ENCODE data around the gene FHL1.
"Not testable (repeated sequence)": the region's sequence is repeated elsewhere in the genome, so short reads cannot be mapped to it uniquely, and the experiment has no call there.

The FHL1 gene

GRCh38 chrX:136209016-136209738 lies 61.8 kb downstream of the FHL1 start:
- no peak for DNase-seq (ENCODE audit: low read depth)

- DNase-seq (ENCODE audit: low read depth): no peak
Observed at GRCh38 chrX:136209751-136210150, 62.4 kb downstream of the FHL1 start.

GRCh38 chrX:136210243-136210642 lies 62.9 kb downstream of the FHL1 start:
- no peak for DNase-seq (ENCODE audit: low read depth)

GRCh38 chrX:136210806-136211205 lies 63.5 kb downstream of the FHL1 start:
- no peak for DNase-seq (ENCODE audit: low read depth)

- no peak for DNase-seq (ENCODE audit: low read depth)
Observed at GRCh38 chrX:136211766-136212556, 64.6 kb downstream of the FHL1 start.

GRCh38 chrX:136212557-136213111 lies 65.3 kb downstream of the FHL1 start:
- DNase-seq (ENCODE audit: low read depth): no peak

GRCh38 chrX:136214551-136214950 lies 67.2 kb downstream of the FHL1 start:
- DNase-seq (ENCODE audit: low read depth): no peak

- no peak for DNase-seq (ENCODE audit: low read depth)
Observed at GRCh38 chrX:136215559-136215958, 68.2 kb downstream of the FHL1 start.

- DNase-seq (ENCODE audit: low read depth): no peak
Observed at GRCh38 chrX:136219893-136220292, 72.6 kb downstream of the FHL1 start.

GRCh38 chrX:136220540-136220939 lies 73.2 kb downstream of the FHL1 start:
- DNase-seq (ENCODE audit: low read depth): no peak

GRCh38 chrX:136220951-136221350 lies 73.6 kb downstream of the FHL1 start:
- no peak for DNase-seq (ENCODE audit: low read depth)

GRCh38 chrX:136221851-136222513 lies 74.6 kb downstream of the FHL1 start:
- DNase-seq (ENCODE audit: low read depth): no peak

- no peak for DNase-seq (ENCODE audit: low read depth)
Observed at GRCh38 chrX:136227074-136227473, 79.7 kb downstream of the FHL1 start.

- no peak for DNase-seq (ENCODE audit: low read depth)
Observed at GRCh38 chrX:136227948-136228838, 80.9 kb downstream of the FHL1 start.

- no peak for DNase-seq (ENCODE audit: low read depth)
Observed at GRCh38 chrX:136228839-136229207, 81.5 kb downstream of the FHL1 start.

GRCh38 chrX:136237074-136237473 lies 89.7 kb downstream of the FHL1 start:
- no peak for DNase-seq (ENCODE audit: low read depth)

- not testable (repeated sequence) for DNase-seq (ENCODE audit: low read depth)
Observed at GRCh38 chrX:136237849-136238248, 90.5 kb downstream of the FHL1 start.

GRCh38 chrX:136246201-136246600 lies 98.9 kb downstream of the FHL1 start:
- no peak for DNase-seq (ENCODE audit: low read depth)

- DNase-seq (ENCODE audit: low read depth): no peak
Observed at GRCh38 chrX:136250191-136251040, 103.1 kb downstream of the FHL1 start.
